GM21423 (cell line): Measurements from ENCODE around the gene COTL1.

ENCODE experiments used
- ATAC-seq: cut with Tn5 transposase; IDR thresholded peaks from one replicate; pipeline ENCODE4 v1.9.1; 2021; ENCODE audit warnings: mild to moderate bottlenecking, moderate library complexity; ENCODE audit not compliant: unreplicated experiment

The COTL1 gene

GRCh38 chr16:84555418-84556196 is 62.3 kb downstream of the COTL1 start:
- no peak for ATAC-seq

DNA sequence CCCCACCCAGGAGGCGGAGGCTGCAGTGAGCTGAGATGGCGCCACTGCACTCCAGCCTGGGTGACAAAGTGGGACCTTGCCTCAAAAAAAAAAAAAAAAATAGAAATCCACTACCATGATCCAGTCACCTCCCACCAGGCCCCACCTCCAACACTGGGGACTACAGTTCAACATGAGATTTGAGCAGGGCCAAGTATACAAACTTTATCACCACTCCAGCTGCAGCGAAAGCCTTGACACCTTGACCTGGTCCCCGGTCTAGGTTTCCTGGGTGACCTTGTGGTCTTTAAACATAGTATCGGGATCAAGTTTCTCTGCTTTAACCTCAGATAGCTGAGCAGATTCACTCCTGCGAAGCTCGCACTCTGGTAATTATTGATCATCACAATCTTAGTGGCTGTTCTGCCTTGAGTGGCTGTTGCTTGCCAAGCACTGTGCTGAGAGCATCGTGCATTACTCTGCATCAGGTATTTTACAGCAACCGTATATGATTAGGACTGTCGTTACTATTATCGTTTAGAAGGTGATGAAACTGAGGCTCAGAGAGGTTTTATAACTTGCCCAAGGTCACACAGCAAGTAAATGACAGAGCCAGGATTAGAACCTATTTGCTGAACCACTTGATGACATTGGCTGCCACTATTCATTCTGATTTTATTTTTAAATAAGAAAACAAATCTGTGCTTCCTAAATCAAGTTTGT is 63.1 kb downstream of the COTL1 start:
- ATAC-seq = no peak

DNA sequence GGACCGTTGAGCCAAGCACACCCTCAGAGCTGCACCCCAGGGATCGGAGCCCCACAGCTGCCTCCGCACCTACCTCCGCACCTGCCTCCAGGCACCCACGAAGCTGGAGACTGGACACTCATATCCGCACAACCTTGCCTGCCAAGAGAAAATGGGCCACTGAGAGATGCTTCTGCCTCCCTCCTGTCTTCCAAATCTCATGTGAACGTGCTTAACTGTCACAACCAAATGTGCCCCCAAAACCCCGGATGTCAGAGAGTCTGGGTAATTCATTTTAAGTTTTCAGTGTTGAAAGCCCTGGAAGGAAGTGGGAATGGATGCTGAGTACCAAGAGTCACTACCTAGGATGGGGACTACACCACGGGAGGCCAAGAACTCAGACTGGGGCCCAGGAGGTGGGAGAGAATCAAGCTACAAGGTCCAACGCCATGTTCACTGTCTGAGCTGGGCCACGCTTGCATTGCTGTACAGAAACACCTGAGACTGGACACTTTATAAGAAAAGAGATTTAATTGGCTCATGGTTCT is 63.9 kb downstream of the COTL1 start:
- no peak for ATAC-seq

DNA sequence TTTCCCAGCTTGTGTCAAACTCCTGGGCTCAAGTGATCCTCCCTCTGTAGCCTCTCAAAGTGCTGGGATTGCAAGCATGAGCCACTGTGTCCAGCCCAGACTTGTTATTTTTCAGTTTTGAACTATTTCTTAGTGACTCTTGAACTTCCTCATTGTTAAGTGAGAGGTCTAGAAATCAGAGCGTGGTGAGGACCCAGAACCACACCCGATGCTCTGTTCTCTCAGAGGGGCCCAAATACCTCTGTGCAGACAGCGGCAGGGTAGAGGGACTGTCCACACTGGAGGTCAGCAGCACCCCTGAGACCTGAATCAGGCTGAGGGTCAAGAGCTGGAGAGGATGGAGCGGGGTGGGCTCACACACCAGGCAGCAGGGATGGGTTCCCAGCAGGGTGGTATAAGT is 65.7 kb downstream of the COTL1 start:
- ATAC-seq = no peak

DNA sequence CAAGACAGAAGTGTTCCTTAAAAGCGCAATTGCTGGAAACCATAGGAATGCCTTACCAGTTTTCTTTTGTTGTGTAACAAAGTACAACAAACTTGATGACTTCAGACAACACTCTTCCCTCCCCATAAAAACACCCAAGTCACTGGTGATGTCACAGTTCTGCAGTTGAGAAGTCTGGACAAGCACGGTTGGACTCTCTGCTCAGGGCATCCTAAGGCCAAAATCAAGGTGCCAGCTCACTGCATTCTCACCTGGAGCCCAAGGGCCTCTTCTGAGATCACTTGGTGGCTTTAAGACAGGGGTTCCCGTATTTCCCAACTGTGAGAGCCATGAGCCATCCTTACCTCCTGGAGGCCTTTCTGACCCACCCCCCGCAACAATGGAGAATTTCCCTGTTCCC is 67.8 kb downstream of the COTL1 start:
- no peak for ATAC-seq

GRCh38 chr16:84548971-84549844 is 68.7 kb downstream of the COTL1 start:
- no peak for ATAC-seq

DNA sequence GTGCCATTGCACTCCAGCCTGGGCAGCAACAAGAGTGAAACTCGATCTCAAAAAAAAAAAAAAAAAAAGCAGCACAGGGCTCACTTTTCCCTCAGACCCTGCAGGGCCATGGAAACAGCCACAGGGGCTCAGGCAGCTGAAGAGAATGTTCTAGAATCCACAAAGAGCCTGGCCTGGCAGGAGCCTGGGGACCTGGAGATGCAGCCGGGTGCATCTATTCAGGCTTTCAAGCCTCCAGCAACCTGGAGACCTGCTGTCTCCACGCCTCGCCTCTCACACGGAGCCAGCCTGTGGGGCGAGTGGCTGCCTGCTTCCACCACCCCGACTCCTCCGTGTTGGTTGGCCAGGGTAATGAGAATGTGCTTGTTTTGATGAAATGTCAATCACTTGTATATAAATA is 69.4 kb downstream of the COTL1 start:
- ATAC-seq = no peak

GRCh38 chr16:84547546-84548061 is 70.3 kb downstream of the COTL1 start:
- ATAC-seq = no peak

- no peak for ATAC-seq
These were observed 71.0 kb downstream of the COTL1 start for GRCh38 chr16:84546669-84547545.

- ATAC-seq = no peak
These were observed 72.7 kb downstream of the COTL1 start for GRCh38 chr16:84545114-84545737.

DNA sequence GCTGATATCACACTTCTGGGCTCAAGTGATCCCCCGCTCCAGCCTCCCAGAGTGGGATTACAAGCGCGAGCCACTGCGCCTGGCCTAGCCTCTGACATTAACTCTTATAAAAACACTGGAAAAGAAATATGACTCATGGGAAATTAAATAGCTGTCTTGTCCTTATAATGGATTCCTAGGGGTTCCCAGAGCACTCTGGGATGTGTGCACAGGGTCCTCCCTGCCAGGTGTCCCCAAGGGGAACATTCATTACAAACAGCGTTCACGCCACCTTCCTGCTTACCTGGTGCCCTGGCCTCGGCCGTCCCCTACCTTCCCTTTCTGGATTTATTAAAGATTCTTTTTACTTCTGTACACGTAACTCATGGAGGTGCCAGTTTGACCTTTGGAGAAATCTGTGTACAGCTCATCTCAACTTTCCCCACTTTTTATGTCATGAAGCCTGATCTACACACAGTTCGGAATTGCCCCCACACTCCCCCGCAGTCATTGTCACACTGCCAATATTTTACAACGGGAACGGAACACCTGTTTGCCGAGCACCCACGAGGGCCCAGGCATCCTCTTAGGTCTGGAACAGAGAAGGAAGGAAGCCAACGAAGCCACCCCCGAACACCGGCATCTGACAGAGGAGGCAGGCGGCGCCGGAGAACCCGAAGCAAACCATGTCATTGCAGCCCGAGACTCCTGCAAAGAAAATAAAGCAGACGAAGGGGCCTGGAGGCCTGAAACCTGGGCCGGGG is 73.7 kb downstream of the COTL1 start:
- no peak for ATAC-seq

DNA sequence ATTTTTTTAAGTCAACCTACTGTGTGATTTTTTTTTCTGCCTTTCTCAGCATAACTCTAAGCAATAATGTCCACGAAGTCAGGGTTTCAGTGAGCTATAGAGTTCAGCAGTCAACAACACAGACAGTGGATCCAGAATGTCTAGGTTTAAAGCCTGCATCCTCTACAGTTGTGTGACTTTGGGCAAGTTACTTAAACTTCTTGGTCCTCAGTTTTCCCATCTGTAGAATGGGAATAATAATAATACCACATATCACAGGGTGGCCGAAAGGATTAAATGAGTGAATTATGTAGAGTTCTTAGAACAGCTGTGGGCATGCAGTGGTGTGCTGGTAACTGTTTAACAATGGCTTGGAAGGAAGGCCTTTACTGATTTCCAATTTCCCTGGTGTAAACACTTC is 74.6 kb downstream of the COTL1 start:
- ATAC-seq = no peak

DNA sequence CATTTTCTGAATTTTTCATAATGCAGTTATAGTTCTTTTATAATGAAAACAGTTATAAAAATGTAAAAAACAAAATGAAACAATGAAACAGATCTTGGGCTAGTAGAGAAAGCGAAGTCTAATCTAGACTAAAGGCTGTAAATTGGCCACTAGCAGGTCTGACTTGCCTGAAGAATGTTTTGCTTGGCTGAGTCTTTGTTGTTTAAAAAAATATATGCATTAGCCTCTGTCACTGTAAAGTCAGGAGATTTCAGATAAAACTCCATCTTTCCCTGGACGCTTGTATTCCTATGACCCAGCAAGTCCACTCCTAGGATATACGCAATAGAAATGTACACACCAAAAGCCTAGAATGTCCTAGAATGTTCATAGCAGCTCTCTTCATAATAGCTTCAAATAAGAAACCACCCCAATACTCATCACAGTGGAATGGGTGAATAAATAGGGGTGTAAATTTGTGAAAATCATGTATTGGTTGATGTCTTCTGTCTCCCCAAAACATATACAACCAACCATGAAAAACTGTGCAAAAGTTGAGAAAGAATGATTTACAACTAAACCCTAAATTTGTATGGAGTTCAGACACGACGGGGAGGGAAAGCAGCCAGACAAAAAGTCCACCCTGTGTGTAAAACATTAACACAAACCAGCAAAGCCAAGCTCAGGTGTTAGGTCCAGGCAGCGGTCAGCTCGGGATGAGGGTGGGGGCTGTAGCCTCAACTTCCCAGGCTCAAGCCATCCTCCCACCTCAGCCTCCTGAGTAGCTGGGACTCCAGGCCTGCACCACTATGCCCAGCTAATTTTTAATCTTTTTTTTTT is 75.7 kb downstream of the COTL1 start:
- no peak for ATAC-seq

DNA sequence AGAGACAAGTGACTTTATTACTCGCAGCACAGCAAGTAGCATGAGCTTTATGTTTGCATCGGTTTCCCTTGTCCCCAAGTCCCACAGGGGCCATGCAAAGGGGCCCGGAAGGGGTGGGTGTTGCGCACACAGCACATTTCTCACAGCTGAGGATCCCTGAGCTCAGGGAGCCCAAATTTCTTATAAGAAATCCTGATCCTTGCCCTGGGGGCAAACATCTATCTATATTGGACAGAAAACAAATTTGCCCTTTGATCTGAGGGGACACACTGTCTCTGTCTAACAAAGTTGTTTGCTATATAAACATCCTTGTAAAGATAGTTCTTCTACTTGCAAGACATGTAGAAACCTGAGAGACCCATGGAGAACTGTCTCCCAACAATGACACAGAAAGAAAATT is 77.7 kb downstream of the COTL1 start:
- no peak for ATAC-seq

DNA sequence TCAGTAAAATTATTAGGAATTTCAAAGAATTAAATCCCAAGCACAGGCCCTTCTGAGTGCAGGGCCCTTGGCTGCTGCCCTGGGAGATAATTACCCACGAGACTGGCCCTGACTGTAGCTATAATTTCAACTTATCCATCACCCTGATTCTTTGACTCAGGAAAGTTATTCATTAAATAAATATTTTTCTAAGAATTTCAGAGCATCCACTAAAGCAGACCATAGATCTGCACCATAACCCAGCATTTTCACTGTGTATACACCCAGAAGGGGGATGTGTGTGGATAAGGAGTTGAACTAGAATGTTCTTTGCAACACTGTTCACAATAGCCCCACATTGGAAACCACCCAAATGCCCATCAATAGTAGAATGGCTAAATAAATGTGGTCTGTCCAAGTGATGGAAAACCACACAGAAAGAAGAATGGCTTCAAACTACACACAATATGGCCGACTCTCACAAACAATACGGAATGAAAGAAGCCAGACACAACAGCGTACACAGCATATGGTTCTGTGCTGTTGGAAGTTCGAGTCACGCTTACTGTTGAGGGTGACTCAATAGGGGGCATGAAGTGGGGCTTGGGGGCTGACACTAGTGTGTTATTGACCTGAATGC is 79.5 kb downstream of the COTL1 start:
- ATAC-seq = no peak

DNA sequence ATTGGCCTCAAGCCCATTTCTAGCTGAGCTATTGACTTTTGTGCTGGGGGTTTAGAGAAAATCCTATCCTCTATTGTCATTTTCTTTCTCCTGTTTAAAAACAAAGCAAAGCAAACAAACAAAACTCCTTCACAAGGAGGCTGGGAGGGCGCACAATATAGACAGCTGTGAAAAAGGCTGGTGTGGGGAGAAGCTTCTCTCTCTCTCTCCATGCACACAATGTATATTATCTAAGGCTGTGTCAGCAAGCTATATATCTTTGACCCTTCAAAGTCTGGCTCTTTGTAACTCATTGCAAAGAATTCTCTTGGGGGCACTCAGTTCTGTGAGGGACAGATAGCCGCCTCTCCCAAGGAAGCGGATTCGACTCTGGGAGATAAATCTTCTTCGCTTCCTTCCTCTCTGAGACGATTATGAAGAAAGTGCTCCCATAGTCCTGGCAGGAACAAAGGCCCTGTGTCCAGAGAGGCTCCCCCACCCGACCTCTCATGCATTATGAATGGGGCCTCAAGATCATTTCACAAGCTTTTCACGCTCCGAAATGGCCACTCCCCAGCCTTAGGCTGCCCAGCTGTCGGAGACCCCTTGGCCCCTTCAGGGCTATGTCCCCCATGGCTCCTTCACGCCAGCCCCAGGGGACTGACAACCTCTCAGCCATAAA is 80.3 kb downstream of the COTL1 start:
- no peak for ATAC-seq

GRCh38 chr16:84535851-84536250 is 82.0 kb downstream of the COTL1 start:
- no peak for ATAC-seq
